ENCODE results near the gene GLMN. TPM values are rescaled to one million over a fixed set of nuclear protein-coding genes. Genes with fewer than 3 reads are reported as not detected.

Gene GLMN
- total and polyA plus RNA-seq, 11 donors: 3.0 to 11.0 (median 5.8) TPM

GRCh38 chr1:92228401-92228800, 70.4 kb downstream of the GLMN start:
- no peaks in the 10 kb centered on the region for H3K4me1 ChIP-seq
- no peaks in the 10 kb centered on the region for H3K9me3 ChIP-seq
- no peaks in the 10 kb centered on the region for H3K27me3 ChIP-seq
- intact Hi-C loops (cut with DNase I): no loop called here
- no peak overlapping the region for H3K27ac ChIP-seq
- no peak for TF ChIP-seq POLR2A (IDR thresholded peaks at IDR 0.05)
- H3K4me3 ChIP-seq: no peak overlapping the region
- WGBS, 4 donors: 58 to 67% (median 64%) methylated on average over 3 of the region's 3 CpGs
- no peaks in the 10 kb centered on the region for H3K36me3 ChIP-seq
- ATAC-seq (no peak), DNase-seq (no peak)

DNA sequence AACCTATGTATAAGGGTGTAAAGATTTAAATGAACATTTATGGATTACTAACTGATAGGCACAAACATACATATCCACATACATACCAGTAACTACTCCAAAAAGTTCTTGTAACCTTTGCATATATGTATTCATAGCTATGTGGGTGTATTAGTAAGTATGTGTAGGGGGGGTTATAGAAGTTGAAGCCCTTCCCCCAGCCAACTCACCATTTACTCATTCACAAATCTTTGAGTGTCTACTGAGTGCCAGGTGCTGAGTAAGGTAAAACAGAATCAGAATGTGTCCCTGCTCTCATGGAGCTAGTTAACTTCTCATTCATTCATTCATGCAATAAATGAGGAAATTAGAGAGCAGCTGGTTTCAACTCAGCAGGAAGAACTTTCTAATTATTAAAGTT, 79.8 kb downstream of the GLMN start:
- ATAC-seq (no peak), DNase-seq (no peak)
- no peak for TF ChIP-seq POLR2A (IDR thresholded peaks at IDR 0.05)
- TF ChIP-seq, protein P1, sequence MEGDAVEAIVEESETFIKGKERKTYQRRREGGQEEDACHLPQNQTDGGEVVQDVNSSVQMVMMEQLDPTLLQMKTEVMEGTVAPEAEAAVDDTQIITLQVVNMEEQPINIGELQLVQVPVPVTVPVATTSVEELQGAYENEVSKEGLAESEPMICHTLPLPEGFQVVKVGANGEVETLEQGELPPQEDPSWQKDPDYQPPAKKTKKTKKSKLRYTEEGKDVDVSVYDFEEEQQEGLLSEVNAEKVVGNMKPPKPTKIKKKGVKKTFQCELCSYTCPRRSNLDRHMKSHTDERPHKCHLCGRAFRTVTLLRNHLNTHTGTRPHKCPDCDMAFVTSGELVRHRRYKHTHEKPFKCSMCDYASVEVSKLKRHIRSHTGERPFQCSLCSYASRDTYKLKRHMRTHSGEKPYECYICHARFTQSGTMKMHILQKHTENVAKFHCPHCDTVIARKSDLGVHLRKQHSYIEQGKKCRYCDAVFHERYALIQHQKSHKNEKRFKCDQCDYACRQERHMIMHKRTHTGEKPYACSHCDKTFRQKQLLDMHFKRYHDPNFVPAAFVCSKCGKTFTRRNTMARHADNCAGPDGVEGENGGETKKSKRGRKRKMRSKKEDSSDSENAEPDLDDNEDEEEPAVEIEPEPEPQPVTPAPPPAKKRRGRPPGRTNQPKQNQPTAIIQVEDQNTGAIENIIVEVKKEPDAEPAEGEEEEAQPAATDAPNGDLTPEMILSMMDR (IDR thresholded peaks at IDR 0.05): no peak
- intact Hi-C loops (cut with DNase I): no loop called here
- H3K27me3 ChIP-seq: no peaks in the 10 kb centered on the region
- no peaks in the 10 kb centered on the region for H3K4me1 ChIP-seq
- no peak overlapping the region for H3K4me3 ChIP-seq
- H3K27ac ChIP-seq: no peak overlapping the region
- H3K36me3 ChIP-seq: no peaks in the 10 kb centered on the region
- H3K9me3 ChIP-seq: no peaks in the 10 kb centered on the region

GRCh38 chr1:92218559-92218958, 80.2 kb downstream of the GLMN start:
- 80 to 84% (median 84%) methylated on average over 14 of the region's 14 CpGs for WGBS, 4 donors
- Histone ChIP-seq H3K27ac (no peak overlapping the region), H3K9me3 (no peaks in the 10 kb centered on the region), H3K4me1 (no peaks in the 10 kb centered on the region), H3K27me3 (no peaks in the 10 kb centered on the region), H3K36me3 (no peaks in the 10 kb centered on the region), H3K4me3 (no peak overlapping the region)
- ATAC-seq: no peak
- no peak for DNase-seq
- intact Hi-C loops (cut with DNase I): no loop called here
- TF ChIP-seq, protein P1 (IDR thresholded peaks at IDR 0.05): no peak
- no peak for TF ChIP-seq POLR2A (IDR thresholded peaks at IDR 0.05)

DNA sequence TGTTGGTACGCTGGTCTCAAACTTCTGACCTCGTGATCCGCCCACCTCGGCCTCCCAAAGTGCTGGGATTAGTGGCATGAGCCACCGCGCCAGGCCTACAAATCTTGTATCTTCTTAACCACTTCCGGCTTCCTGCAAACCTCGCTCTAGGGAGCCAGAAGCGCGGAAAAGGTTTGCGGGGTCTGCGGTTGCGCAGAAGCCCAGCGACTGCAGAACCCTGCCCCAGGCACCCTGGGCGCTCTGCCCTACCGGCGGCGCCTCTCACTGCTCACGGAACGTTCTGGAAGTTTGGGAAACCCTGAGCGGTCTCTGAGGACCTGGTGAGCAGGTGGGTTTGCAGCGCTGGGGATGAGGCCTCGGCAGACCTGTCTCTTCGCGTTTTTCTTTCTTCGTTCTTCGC, 81.1 kb downstream of the GLMN start, which contains the start of gene C1orf146:
C1orf146 (plus strand) TSS at position 195 of the 400 bp plus-strand sequence. CDS start 13,506 bp downstream, outside the sequence.
- 90 to 95% (median 94%) methylated on average over 27 of the region's 27 CpGs for WGBS, 4 donors

More for the DNA sequence above, 81.1 kb downstream of the GLMN start, which contains the start of gene C1orf146:
- ATAC-seq: no peak
- DNase-seq: no peak
- intact Hi-C loops (cut with DNase I): no loop called here
- TF ChIP-seq, protein P1 (IDR thresholded peaks at IDR 0.05): no peak
- TF ChIP-seq POLR2A (IDR thresholded peaks at IDR 0.05): no peak
- Histone ChIP-seq H3K36me3 (no peaks in the 10 kb centered on the region), H3K27me3 (no peaks in the 10 kb centered on the region), H3K4me3 (no peak within 1 kb of the TSS), H3K4me1 (no peaks in the 10 kb centered on the region), H3K9me3 (no peaks in the 10 kb centered on the region), H3K27ac (no peak within 1 kb of the TSS)
